AG04449 (cell line): Measurements from ENCODE around the gene CDX2.

Experiments used
- CTCF ChIA-PET: fragments of 350-600 bp; formaldehyde crosslinking; extraction: SDS; loops from one replicate; lab custom pipeline; 2021; ENCODE audit warnings: antibody characterized with exemption; lab: Yijun Ruan, JAX
- POLR2A ChIA-PET: fragments of 400-600, 350-600 bp; formaldehyde crosslinking; extraction: SDS; loops from one replicate; lab custom pipeline; 2020; ENCODE audit warnings: antibody characterized with exemption, inconsistent platforms; lab: Yijun Ruan, JAX
- DNase-seq: peaks from one replicate; pipeline ENCODE4 v3.0.0-alpha.2; 2010; ENCODE audit warnings: low read depth, low spot score
- H3K4me3 ChIP-seq: 2 replicates; pipeline ENCODE4 v1.5.1; 2011; ENCODE audit warnings: low read depth, mild to moderate bottlenecking, control low read depth, low read length
- TF ChIP-seq, protein P1 (sequence below): IDR thresholded peaks from one replicate; pipeline ENCODE4 v1.5.1; 2011; ENCODE audit warnings: mild to moderate bottlenecking, moderate library complexity, low read length, control low read depth, inconsistent platforms; ENCODE audit not compliant: insufficient read depth; ENCODE audit errors: missing control alignments

Gene CDX2

DNA sequence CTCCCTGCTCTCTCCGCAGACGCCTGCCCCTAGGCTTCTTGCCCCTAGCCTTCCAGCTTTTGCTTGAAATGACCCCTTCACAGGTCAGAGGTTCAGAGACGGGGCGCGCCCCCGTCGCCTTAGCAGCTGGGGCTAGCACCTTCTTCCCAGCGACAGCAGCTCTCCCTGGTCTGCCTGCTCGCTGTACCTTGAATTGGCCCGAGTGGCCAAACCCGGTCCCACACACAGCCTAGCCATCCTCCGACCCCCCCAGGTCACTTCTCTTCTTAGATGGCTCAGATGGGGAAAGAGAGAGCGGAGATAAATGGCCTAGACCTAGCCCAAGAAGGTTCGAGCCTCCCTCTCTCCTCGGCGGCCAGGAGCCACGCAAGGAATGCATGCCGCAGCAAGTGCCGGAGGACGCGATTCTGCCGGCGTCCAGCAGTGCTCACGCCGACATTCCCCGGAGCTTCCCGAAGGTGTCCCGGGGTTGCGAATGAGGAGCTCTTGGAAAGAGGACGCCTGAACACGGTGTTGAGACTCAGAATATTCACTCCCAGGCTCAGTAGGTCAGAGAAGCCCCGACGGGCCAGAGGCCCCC lies 1.3 kb downstream of the CDX2 start:
- POLR2A ChIA-PET = no interaction called here
- H3K4me3 ChIP-seq = no peak overlapping the region
- DNase-seq = no peak
- TF ChIP-seq, protein P1, sequence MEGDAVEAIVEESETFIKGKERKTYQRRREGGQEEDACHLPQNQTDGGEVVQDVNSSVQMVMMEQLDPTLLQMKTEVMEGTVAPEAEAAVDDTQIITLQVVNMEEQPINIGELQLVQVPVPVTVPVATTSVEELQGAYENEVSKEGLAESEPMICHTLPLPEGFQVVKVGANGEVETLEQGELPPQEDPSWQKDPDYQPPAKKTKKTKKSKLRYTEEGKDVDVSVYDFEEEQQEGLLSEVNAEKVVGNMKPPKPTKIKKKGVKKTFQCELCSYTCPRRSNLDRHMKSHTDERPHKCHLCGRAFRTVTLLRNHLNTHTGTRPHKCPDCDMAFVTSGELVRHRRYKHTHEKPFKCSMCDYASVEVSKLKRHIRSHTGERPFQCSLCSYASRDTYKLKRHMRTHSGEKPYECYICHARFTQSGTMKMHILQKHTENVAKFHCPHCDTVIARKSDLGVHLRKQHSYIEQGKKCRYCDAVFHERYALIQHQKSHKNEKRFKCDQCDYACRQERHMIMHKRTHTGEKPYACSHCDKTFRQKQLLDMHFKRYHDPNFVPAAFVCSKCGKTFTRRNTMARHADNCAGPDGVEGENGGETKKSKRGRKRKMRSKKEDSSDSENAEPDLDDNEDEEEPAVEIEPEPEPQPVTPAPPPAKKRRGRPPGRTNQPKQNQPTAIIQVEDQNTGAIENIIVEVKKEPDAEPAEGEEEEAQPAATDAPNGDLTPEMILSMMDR = no peak
- CTCF ChIA-PET = interaction anchor here (0.7 to 1.9 kb wide), 6 partner anchors 12 to 1037 kb away, joined by 3 to 8 read pairs (median 4); no protein-coding TSS in a partner anchor

DNA sequence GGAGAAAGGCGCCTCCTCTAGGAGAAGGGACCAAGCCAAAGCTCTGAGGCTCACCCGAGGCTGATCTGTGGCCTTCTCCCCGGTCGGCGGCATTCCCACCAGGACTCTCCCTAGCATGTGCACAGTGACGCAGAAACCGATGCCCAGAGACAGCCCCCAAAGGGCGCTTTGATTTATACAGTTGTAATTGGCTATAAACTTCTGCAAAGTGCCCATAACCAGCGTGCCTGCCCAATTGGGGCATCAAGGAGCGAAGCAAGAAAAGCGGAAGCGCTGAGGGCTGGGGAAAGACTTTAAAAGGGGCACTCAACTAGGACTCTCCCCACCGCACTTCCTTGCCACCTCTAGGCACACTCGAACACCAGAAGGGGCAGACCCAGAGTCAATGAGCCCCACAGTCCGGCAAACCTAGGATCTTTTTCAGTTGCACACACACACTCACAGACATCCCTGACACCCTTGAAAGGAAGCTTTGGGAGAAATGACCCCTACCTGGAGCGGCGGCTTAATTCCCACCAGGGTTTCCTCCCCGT lies 1.8 kb downstream of the CDX2 start:
- CTCF ChIA-PET = interaction anchor here (0.7 to 1.9 kb wide), 6 partner anchors 11 to 1037 kb away, joined by 3 to 8 read pairs (median 4); no protein-coding TSS in a partner anchor
- H3K4me3 ChIP-seq = no peak overlapping the region
- TF ChIP-seq, protein P1 = no peak
- no peak for DNase-seq
- POLR2A ChIA-PET = no interaction called here

DNA sequence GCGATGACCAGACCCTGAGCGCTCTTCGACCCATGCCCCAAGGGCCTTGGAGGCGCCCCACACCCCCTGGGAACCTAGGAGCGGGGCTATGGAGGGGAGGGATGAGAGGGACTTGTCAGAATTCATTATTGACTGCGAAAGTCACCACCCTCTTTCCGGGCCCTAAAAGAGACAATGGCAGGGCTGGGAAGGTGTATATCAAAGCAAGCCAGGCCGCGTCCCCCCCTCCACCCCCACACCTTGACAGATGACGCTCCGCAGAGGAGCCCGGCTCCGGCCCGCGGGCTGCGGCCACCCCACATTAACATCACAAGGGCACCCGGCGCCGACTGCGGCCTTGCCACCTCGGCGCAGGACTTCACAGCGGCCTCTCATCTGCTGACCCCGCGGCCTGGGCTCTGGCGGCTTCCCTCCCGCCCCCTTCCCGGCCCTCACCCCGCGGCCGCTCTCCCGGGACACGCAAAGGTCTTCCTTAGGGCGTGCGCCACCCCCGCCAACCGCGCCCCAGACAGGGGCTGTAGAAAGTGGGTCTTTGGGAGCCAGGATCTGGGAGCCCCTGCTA lies 2.4 kb downstream of the CDX2 start:
- CTCF ChIA-PET = interaction anchor here (0.7 to 1.9 kb wide), 2 partner anchors 13 to 1036 kb away, joined by 3 to 8 read pairs; no protein-coding TSS in a partner anchor
- no peak for DNase-seq
- POLR2A ChIA-PET = no interaction called here
- TF ChIP-seq, protein P1 = no peak
- no peak overlapping the region for H3K4me3 ChIP-seq

DNA sequence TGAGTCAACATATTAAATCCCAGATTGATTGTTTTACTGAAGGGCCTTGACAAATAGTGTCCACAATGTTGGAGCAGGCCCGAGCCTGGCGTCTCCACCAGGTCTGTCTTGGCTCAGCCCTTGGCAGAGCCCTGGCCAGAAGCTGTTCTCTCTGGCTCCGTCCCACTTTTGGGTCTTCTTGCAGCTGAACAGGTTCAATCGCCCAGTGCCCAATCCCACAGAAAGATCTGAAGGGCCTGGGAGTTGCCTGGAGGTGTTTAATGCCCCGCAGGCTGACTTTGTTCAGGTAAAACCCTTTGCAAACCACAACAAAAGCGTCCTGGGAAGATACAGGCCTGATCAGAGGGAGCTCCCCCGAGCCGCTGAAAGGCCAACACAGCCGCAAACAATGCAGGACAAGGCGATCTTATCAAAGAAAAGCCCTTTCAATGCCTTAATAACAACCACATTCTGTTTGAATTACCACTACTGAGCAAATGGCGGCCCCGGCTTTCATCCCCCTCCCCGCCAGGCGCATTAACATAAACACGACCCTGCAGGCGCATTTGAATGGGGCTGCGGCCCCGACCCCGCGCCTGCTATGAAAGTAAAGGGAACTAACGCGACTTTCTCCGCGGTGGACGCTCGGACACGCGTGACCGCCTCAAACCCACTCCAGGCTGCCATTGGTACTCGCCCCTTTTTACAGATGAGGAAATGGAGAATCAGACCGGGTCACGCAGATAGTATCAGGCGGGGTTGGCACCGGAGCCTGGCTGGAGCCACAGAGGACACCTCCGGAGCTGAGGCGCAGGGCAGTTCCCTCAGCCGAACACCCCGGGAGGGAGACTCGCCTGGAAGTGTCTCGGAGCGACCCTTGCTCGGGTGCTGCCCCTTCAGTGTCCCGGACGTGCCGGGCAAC lies 3.1 kb downstream of the CDX2 start:
- TF ChIP-seq, protein P1 = no peak
- no peak overlapping the region for H3K4me3 ChIP-seq
- POLR2A ChIA-PET = no interaction called here
- DNase-seq = no peak
- CTCF ChIA-PET = interaction anchor here (1.7 to 2.0 kb wide), 2 partner anchors 12 to 19 kb away, joined by 6 to 13 read pairs; no protein-coding TSS in a partner anchor

DNA sequence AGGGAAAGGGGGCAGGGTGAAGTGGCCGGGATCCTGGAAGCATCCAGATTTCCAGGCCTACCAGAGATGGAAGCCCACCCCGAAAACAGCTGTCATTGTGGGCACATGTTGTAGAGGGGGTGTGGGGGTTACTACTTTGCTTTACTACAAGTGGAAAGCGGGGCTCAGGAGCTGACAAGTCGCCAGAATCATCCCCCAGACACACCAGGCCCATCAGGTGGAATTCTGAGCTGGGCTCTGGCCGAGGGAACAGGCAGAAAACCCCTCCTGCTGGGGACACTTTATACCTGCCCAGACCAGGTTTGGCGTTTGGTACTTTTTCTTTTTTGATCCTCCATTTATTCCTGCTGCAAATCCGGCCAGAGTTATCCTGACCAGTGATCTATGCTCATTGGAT lies 3.8 kb downstream of the CDX2 start:
- ChIA-PET POLR2A (no interaction called here), CTCF (interaction anchor here (1.3 to 2.0 kb wide), 3 partner anchors 11 to 135 kb away, joined by 3 to 13 read pairs (median 6); no protein-coding TSS in a partner anchor)
- DNase-seq = no peak
- no peak overlapping the region for H3K4me3 ChIP-seq
- TF ChIP-seq, protein P1 = no peak
